ENCODE results near the gene FAR2.
"Not testable (repeated sequence)": the region's sequence is repeated elsewhere in the genome, so short reads cannot be mapped to it uniquely, and the experiment has no call there.

The FAR2 gene

GRCh38 chr12:29288031-29288430 lies 139.0 kb downstream of the FAR2 start:
- H3K36me3 ChIP-seq = no peaks in the 10 kb centered on the region
- no peak overlapping the region for H3K4me3 ChIP-seq (ENCODE audit: low read depth, low read length)
- H3K27ac ChIP-seq = no peak overlapping the region
- H3K27me3 ChIP-seq (ENCODE audit: insufficient read depth, low read depth, severe bottlenecking) = no peaks in the 10 kb centered on the region
- DNase-seq = no peak
- no peaks in the 10 kb centered on the region for H3K9me3 ChIP-seq (ENCODE audit: severe bottlenecking)
- TF ChIP-seq CTCF (IDR thresholded peaks at IDR 0.05; ENCODE audit: low read depth, low read length) = no peak

- H3K27me3 ChIP-seq (ENCODE audit: insufficient read depth, low read depth, severe bottlenecking); H3K4me3 ChIP-seq (ENCODE audit: low read depth, low read length); H3K27ac ChIP-seq; DNase-seq; H3K36me3 ChIP-seq; H3K9me3 ChIP-seq (ENCODE audit: severe bottlenecking): not testable (repeated sequence)
Observed at GRCh38 chr12:29290475-29290874, 141.4 kb downstream of the FAR2 start.

GRCh38 chr12:29291226-29291625 lies 142.1 kb downstream of the FAR2 start:
- Histone ChIP-seq H3K27me3 (ENCODE audit: insufficient read depth, low read depth, severe bottlenecking) (no peaks in the 10 kb centered on the region), H3K4me3 (ENCODE audit: low read depth, low read length) (no peak overlapping the region), H3K9me3 (ENCODE audit: severe bottlenecking) (no peaks in the 10 kb centered on the region), H3K27ac (no peak overlapping the region), H3K36me3 (no peaks in the 10 kb centered on the region)
- no peak for DNase-seq
- no peak for TF ChIP-seq CTCF (IDR thresholded peaks at IDR 0.05; ENCODE audit: low read depth, low read length)

- TF ChIP-seq CTCF (IDR thresholded peaks at IDR 0.05; ENCODE audit: low read depth, low read length) = no peak
Observed at GRCh38 chr12:29299633-29300032, 150.6 kb downstream of the FAR2 start.

GRCh38 chr12:29301114-29301513 lies 152.0 kb downstream of the FAR2 start:
- Histone ChIP-seq H3K27me3 (ENCODE audit: insufficient read depth, low read depth, severe bottlenecking) (no peaks in the 10 kb centered on the region), H3K4me3 (ENCODE audit: low read depth, low read length) (no peak overlapping the region), H3K36me3 (no peaks in the 10 kb centered on the region), H3K27ac (no peak overlapping the region), H3K9me3 (ENCODE audit: severe bottlenecking) (no peaks in the 10 kb centered on the region)
- no peak for DNase-seq
- TF ChIP-seq CTCF (IDR thresholded peaks at IDR 0.05; ENCODE audit: low read depth, low read length) = no peak

More at GRCh38 chr12:29299633-29300032, 150.6 kb downstream of the FAR2 start:
- Histone ChIP-seq H3K36me3 (no peaks in the 10 kb centered on the region), H3K4me3 (ENCODE audit: low read depth, low read length) (no peak overlapping the region), H3K9me3 (ENCODE audit: severe bottlenecking) (no peaks in the 10 kb centered on the region), H3K27ac (no peak overlapping the region), H3K27me3 (ENCODE audit: insufficient read depth, low read depth, severe bottlenecking) (no peaks in the 10 kb centered on the region)
- no peak for DNase-seq

- no peaks in the 10 kb centered on the region for H3K27me3 ChIP-seq (ENCODE audit: insufficient read depth, low read depth, severe bottlenecking)
- no peak overlapping the region for H3K4me3 ChIP-seq (ENCODE audit: low read depth, low read length)
- H3K36me3 ChIP-seq = no peaks in the 10 kb centered on the region
- no peaks in the 10 kb centered on the region for H3K9me3 ChIP-seq (ENCODE audit: severe bottlenecking)
- no peak for TF ChIP-seq CTCF (IDR thresholded peaks at IDR 0.05; ENCODE audit: low read depth, low read length)
- no peak for DNase-seq
- H3K27ac ChIP-seq = no peak overlapping the region
Observed at GRCh38 chr12:29304388-29304787, 155.3 kb downstream of the FAR2 start.
